EH (cell line): ENCODE results near the gene CNOT2.
"Not testable (repeated sequence)": the region's sequence is repeated elsewhere in the genome, so short reads cannot be mapped to it uniquely, and the experiment has no call there.

ENCODE experiments used
- DNase-seq: peaks from one replicate; pipeline ENCODE4 v3.0.0-alpha.2; 2015; ENCODE audit warnings: low read depth

Gene CNOT2

GRCh38 chr12:70304684-70305555, 61.7 kb downstream of the CNOT2 start:
- not testable (repeated sequence) for DNase-seq

GRCh38 chr12:70305794-70306193, 62.6 kb downstream of the CNOT2 start:
- peak; percentile 24 for DNase-seq

GRCh38 chr12:70306676-70307075, 63.4 kb downstream of the CNOT2 start:
- DNase-seq = no peak

- no peak for DNase-seq
Observed at GRCh38 chr12:70307868-70308267, 64.6 kb downstream of the CNOT2 start.

GRCh38 chr12:70309348-70309747, 66.1 kb downstream of the CNOT2 start:
- DNase-seq = no peak

- no peak for DNase-seq
Observed at GRCh38 chr12:70314145-70314544, 70.9 kb downstream of the CNOT2 start.

- no peak for DNase-seq
Observed at GRCh38 chr12:70317781-70318180, 74.5 kb downstream of the CNOT2 start.

GRCh38 chr12:70319605-70320004, 76.4 kb downstream of the CNOT2 start:
- no peak for DNase-seq

GRCh38 chr12:70321191-70321590, 78.0 kb downstream of the CNOT2 start:
- no peak for DNase-seq

- DNase-seq = no peak
Observed at GRCh38 chr12:70327541-70327940, 84.3 kb downstream of the CNOT2 start.

- no peak for DNase-seq
Observed at GRCh38 chr12:70329728-70330127, 86.5 kb downstream of the CNOT2 start.

GRCh38 chr12:70330158-70330557, 86.9 kb downstream of the CNOT2 start:
- no peak for DNase-seq

- no peak for DNase-seq
Observed at GRCh38 chr12:70332236-70332635, 89.0 kb downstream of the CNOT2 start.

- DNase-seq = no peak
Observed at GRCh38 chr12:70334742-70335141, 91.5 kb downstream of the CNOT2 start.

- DNase-seq = peak; percentile 34
Observed at GRCh38 chr12:70338531-70338930, 95.3 kb downstream of the CNOT2 start.

GRCh38 chr12:70351076-70351475, 107.8 kb downstream of the CNOT2 start:
- no peak for DNase-seq

GRCh38 chr12:70353780-70354660, 110.8 kb downstream of the CNOT2 start:
- DNase-seq = no peak

GRCh38 chr12:70354787-70355186, 111.6 kb downstream of the CNOT2 start:
- DNase-seq = no peak

- DNase-seq = no peak
Observed at GRCh38 chr12:70355972-70356371, 112.7 kb downstream of the CNOT2 start.

GRCh38 chr12:70359458-70360197, 116.4 kb downstream of the CNOT2 start:
- DNase-seq = no peak

GRCh38 chr12:70360218-70360617, 117.0 kb downstream of the CNOT2 start:
- DNase-seq = no peak

GRCh38 chr12:70364695-70365397, 121.6 kb downstream of the CNOT2 start:
- no peak for DNase-seq
